Endothelial cell of umbilical vein (primary cell): ENCODE data around the gene OAS3. TPM values are rescaled to one million over a fixed set of nuclear protein-coding genes. Genes with fewer than 3 reads are reported as not detected.

Experiments
- BruUV-seq: library from RNA; stranded (reverse); fragments of 400-500 nt; replicated peaks from 2 replicates; lab custom pipeline; 2021; lab: Mats Ljungman, UMichigan
- CTCF ChIA-PET: fragments of 300-600, 350-600 bp; sonication (Branson Sonifier 250); formaldehyde crosslinking; loops from one replicate; lab custom pipeline; 2021; ENCODE audit warnings: antibody characterized with exemption, inconsistent platforms; lab: Charles Lee
- POLR2A ChIA-PET: fragments of 300-600, 350-600 bp; sonication (Branson Sonifier 250); formaldehyde crosslinking; loops from one replicate; lab custom pipeline; 2021; ENCODE audit warnings: antibody characterized with exemption, inconsistent platforms; lab: Charles Lee
- DNase-seq: peaks from one replicate; pipeline ENCODE4 v3.0.0-alpha.2; 2011; ENCODE audit warnings: low read depth, low spot score
- FAIRE-seq: peaks from 2 replicates; lab custom pipeline; 2011; peaks lifted over from hg19 to GRCh38; lab: Jason Lieb, UNC
- H2AFZ ChIP-seq: 2 replicates; pipeline ENCODE4 v1.6.0; 2012; ENCODE audit warnings: low read depth, low read length, control low read depth, inconsistent platforms
- H3K27ac ChIP-seq: 2 replicates; pipeline ENCODE4 v1.5.1; 2011; ENCODE audit warnings: low read depth, mild to moderate bottlenecking, control low read depth, low read length, moderate library complexity; ENCODE audit not compliant: insufficient read depth
- H3K27me3 ChIP-seq, 2 experiments: 2 replicates each; pipeline versions ENCODE4 v1.6.0 to v1.6.1; 2011; ENCODE audit warnings: low read length in 2 of 2, mixed read lengths in 1 of 2; ENCODE audit not compliant: control insufficient read depth in 2 of 2, insufficient read depth in 2 of 2
- H3K36me3 ChIP-seq, 2 experiments: 2 replicates in 1 of 2; 3 replicates in 1 of 2; pipeline ENCODE4 v1.5.1; 2011; ENCODE audit warnings: low read length in 2 of 2, mild to moderate bottlenecking in 1 of 2, moderate library complexity in 1 of 2; ENCODE audit not compliant: control insufficient read depth in 2 of 2, insufficient read depth in 2 of 2; ENCODE audit errors: extremely low read depth in 1 of 2
- H3K4me1 ChIP-seq: 3 replicates; pipeline ENCODE4 v1.5.1; 2011; ENCODE audit warnings: mild to moderate bottlenecking, low read length; ENCODE audit not compliant: control insufficient read depth, insufficient read depth; ENCODE audit errors: extremely low read depth
- H3K4me2 ChIP-seq: 2 replicates; pipeline ENCODE4 v1.6.1; 2011; ENCODE audit warnings: low read length, control low read depth, mixed read lengths; ENCODE audit not compliant: insufficient read depth
- H3K4me3 ChIP-seq, 3 experiments: fragments of 200-600 bp in 1 of 3; sonication (generic), shearing (Covaris generic) in 1 of 3; replicated peaks in 1 of 3; 2 replicates each; pipeline ENCODE4 v1.5.1; 2011 to 2016; ENCODE audit warnings: control low read depth in 3 of 3, low read length in 3 of 3, mild to moderate bottlenecking in 2 of 3, inconsistent platforms in 1 of 3, low read depth in 1 of 3, moderate library complexity in 1 of 3; ENCODE audit not compliant: insufficient read depth in 1 of 3
- H3K79me2 ChIP-seq: 2 replicates; pipeline ENCODE4 v1.6.0; 2012; ENCODE audit warnings: low read length, inconsistent platforms; ENCODE audit not compliant: control insufficient read depth, insufficient read depth
- H3K9ac ChIP-seq: replicated peaks from 2 replicates; pipeline ENCODE3; 2011; ENCODE audit warnings: low read length, control low read depth; ENCODE audit not compliant: insufficient read depth; ENCODE audit errors: extremely low read depth
- H3K9me1 ChIP-seq: replicated peaks from 3 replicates; pipeline ENCODE4 v1.6.0; 2011; ENCODE audit warnings: mild to moderate bottlenecking, low read length; ENCODE audit not compliant: control insufficient read depth, insufficient read depth; ENCODE audit errors: extremely low read depth
- H3K9me3 ChIP-seq: replicated peaks from 2 replicates; pipeline ENCODE4 v1.5.1; 2012; ENCODE audit warnings: low read length, inconsistent platforms; ENCODE audit not compliant: control insufficient read depth, insufficient read depth
- H4K20me1 ChIP-seq: replicated peaks from 2 replicates; pipeline ENCODE3; 2011; ENCODE audit warnings: mild to moderate bottlenecking, low read length; ENCODE audit not compliant: control insufficient read depth, insufficient read depth; ENCODE audit errors: extremely low read depth
- CTCF ChIP-seq, 2 donors: IDR thresholded peaks; 1 replicate in 1 of 2; 2 replicates in 1 of 2; pipeline ENCODE4 v1.5.1; 2011; ENCODE audit warnings: low read length in 2 of 2, mild to moderate bottlenecking in 2 of 2, moderate library complexity in 2 of 2, control low read depth in 1 of 2, inconsistent platforms in 1 of 2, low read depth in 1 of 2; ENCODE audit not compliant: insufficient read depth in 1 of 2; ENCODE audit errors: extremely low read depth in 1 of 2
- FOS ChIP-seq: IDR thresholded peaks from 2 replicates; pipeline ENCODE4 v1.6.1; 2011; ENCODE audit warnings: mild to moderate bottlenecking, low read length, moderate library complexity, borderline replicate concordance; ENCODE audit not compliant: insufficient read depth
- MYC ChIP-seq: IDR thresholded peaks from one replicate; pipeline ENCODE4 v1.6.1; 2011; ENCODE audit warnings: mild to moderate bottlenecking, low read depth, low read length
- POLR2A ChIP-seq: IDR thresholded peaks from 2 replicates; pipeline ENCODE4 v1.6.1; 2012; ENCODE audit warnings: low read depth, mild to moderate bottlenecking, control low read depth, low read length
- POLR2AphosphoS5 ChIP-seq: IDR thresholded peaks from 2 replicates; pipeline ENCODE4 v1.6.1; 2012; ENCODE audit warnings: low read depth, mild to moderate bottlenecking, control low read depth, low read length, moderate library complexity; ENCODE audit not compliant: insufficient read depth
- dilution Hi-C: fragments of 300-500 bp; cut with MboI; formaldehyde crosslinking; loops from one replicate; pipeline ENCODE4 v1.15.0; 2019; ENCODE audit warnings: low sequenced_read_pairs; ENCODE audit not compliant: extremely low pct_ligation_motif_present
- intact Hi-C: fragments of 100-400 bp; cut with micrococcal nuclease; formaldehyde crosslinking; loops from one replicate; pipeline ENCODE4 v1.10.0; 2022
- polyA plus RNA-seq, 4 experiments: library from polyadenylated mRNA; depleted of rRNA in 3 of 4; stranded (reverse) in 3 of 4; unstranded in 1 of 4; fragments of >200 nt; gene quantifications; 2 replicates each; pipeline versions ENCODE4 v1.2.1 to v1.2.3, GENCODE V29; 2011 to 2012; ENCODE audit warnings: missing spikeins in 1 of 4
- total RNA-seq: library from RNA; stranded (reverse); gene quantifications from 2 replicates; pipeline ENCODE4 v1.2.3, GENCODE V29; 2021

Gene OAS3
- total and polyA plus RNA-seq, 2 donors (not counting 3 experiments of a cell fraction or from before 2014, with no cell fraction given), result 13.1 to 19.8 TPM

DNA sequence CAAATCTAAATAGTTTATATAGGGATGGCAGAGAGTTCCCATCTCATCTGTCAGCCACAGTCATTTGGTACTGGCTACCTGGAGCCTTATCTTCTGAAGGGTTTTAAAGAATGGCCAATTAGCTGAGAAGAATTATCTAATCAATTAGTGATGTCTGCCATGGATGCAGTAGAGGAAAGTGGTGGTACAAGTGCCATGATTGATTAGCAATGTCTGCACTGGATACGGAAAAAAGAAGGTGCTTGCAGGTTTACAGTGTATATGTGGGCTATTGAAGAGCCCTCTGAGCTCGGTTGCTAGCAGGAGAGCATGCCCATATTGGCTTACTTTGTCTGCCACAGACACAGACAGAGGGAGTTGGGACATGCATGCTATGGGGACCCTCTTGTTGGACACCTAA is 32.1 kb downstream of the OAS3 start:
- Histone ChIP-seq H2AFZ (no peak overlapping the region), H3K79me2 (no peaks in the 10 kb centered on the region), H3K9me1 (no peaks in the 10 kb centered on the region), H3K36me3 (no peaks in the 10 kb centered on the region), H3K27ac (no peak overlapping the region), H3K4me2 (no peak overlapping the region), H3K4me3 (no peak overlapping the region), H3K4me1 (peaks cover 9% of the 10 kb centered on the region), H3K9me3 (no peaks in the 10 kb centered on the region), H3K27me3 (no peaks in the 10 kb centered on the region), H3K9ac (no peak overlapping the region), H4K20me1 (no peaks in the 10 kb centered on the region)
- DNase-seq, result no peak
- intact Hi-C loops (no loop called here), dilution Hi-C loops (no loop called here)
- FAIRE-seq, result no peak
- ChIA-PET CTCF (interaction anchor here (3.2 kb wide), 1 partner anchor 22 kb away, joined by 8 read pairs; no protein-coding TSS in a partner anchor), POLR2A (no interaction called here)
- no peak for TF ChIP-seq CTCF (IDR thresholded peaks at IDR 0.05; ENCODE audit: extremely low read depth in 1 of 2, insufficient read depth in 1 of 2, low read depth in 1 of 2, low read length in 2 of 2)
- TF ChIP-seq MYC, result no peak
- BruUV-seq, result no TSS peak

DNA sequence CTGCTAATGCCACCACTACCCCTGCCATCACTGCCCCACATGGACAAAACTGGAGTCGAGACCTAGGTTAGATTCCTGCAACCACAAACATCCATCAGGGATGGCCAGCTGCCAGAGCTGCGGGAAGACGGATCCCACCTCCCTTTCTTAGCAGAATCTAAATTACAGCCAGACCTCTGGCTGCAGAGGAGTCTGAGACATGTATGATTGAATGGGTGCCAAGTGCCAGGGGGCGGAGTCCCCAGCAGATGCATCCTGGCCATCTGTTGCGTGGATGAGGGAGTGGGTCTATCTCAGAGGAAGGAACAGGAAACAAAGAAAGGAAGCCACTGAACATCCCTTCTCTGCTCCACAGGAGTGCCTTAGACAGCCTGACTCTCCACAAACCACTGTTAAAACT is 33.0 kb downstream of the OAS3 start:
- Histone ChIP-seq H3K4me3 (no peak overlapping the region), H3K9me1 (no peaks in the 10 kb centered on the region), H3K27ac (no peak overlapping the region), H3K27me3 (no peaks in the 10 kb centered on the region), H4K20me1 (no peaks in the 10 kb centered on the region), H3K9me3 (no peaks in the 10 kb centered on the region), H3K4me1 (peaks cover 9% of the 10 kb centered on the region), H2AFZ (no peak overlapping the region), H3K36me3 (no peaks in the 10 kb centered on the region), H3K4me2 (no peak overlapping the region), H3K79me2 (no peaks in the 10 kb centered on the region), H3K9ac (no peak overlapping the region)
- ChIA-PET POLR2A (no interaction called here), CTCF (interaction anchor here (3.0 kb wide), 1 partner anchor 22 kb away, joined by 16 read pairs; no protein-coding TSS in a partner anchor)
- TF ChIP-seq POLR2A (no peak), FOS (no peak), POLR2AphosphoS5 (peak; percentile 18)
- BruUV-seq, result no TSS peak
- intact Hi-C loops, result loop anchor here (1.0 kb wide), 2 partner anchors 48 to 71 kb away; no protein-coding TSS in a partner anchor
- dilution Hi-C loops, result no loop called here
- peak; percentile 79 for FAIRE-seq
- DNase-seq, result peak; percentile 38
